NCI-H2196 treated with DMSO at 0.1 percent for 48 hours (cell line): Measurements from ENCODE around the gene NRG2.

Source experiments
- DNase-seq: peaks from one replicate; lab custom pipeline; 2025; ENCODE audit not compliant: unreplicated experiment; lab: John Stamatoyannopoulos, UW

NRG2 gene

GRCh38 chr5:140042643-140043507 lies at the start of gene NRG2:
Gene NRG2 (minus strand): TSS chr5:140043299.
- DNase-seq, result peak; percentile 68

- DNase-seq, result no peak
Measured at GRCh38 chr5:140090251-140090650, 47.2 kb upstream of the NRG2 start.

GRCh38 chr5:140084541-140084940 lies 41.4 kb upstream of the NRG2 start:
- no peak for DNase-seq

- DNase-seq, result no peak
Measured at GRCh38 chr5:140083650-140084049, 40.6 kb upstream of the NRG2 start.

GRCh38 chr5:140083120-140083519 lies 40.0 kb upstream of the NRG2 start:
- DNase-seq, result no peak

GRCh38 chr5:140076788-140077187 lies 33.7 kb upstream of the NRG2 start:
- DNase-seq, result no peak

GRCh38 chr5:140076142-140076541 lies 33.0 kb upstream of the NRG2 start:
- DNase-seq, result no peak

GRCh38 chr5:140075371-140075770 lies 32.3 kb upstream of the NRG2 start:
- DNase-seq, result peak; percentile 35

GRCh38 chr5:140073296-140073695 lies 30.2 kb upstream of the NRG2 start:
- DNase-seq, result no peak

GRCh38 chr5:140072812-140073211 lies 29.7 kb upstream of the NRG2 start:
- no peak for DNase-seq

- DNase-seq, result no peak
Measured at GRCh38 chr5:140060816-140061215, 17.7 kb upstream of the NRG2 start.

- DNase-seq, result no peak
Measured at GRCh38 chr5:140058212-140058932, 15.3 kb upstream of the NRG2 start.

GRCh38 chr5:140056880-140057279 lies 13.8 kb upstream of the NRG2 start:
- no peak for DNase-seq

GRCh38 chr5:140055152-140055551 lies 12.1 kb upstream of the NRG2 start:
- DNase-seq, result no peak

GRCh38 chr5:140054086-140054689 lies 11.1 kb upstream of the NRG2 start:
- DNase-seq, result no peak

- DNase-seq, result no peak
Measured at GRCh38 chr5:140051950-140052349, 8.9 kb upstream of the NRG2 start.

- DNase-seq, result no peak
Measured at GRCh38 chr5:140049713-140050112, 6.6 kb upstream of the NRG2 start.

- no peak for DNase-seq
Measured at GRCh38 chr5:140049205-140049604, 6.1 kb upstream of the NRG2 start.

GRCh38 chr5:140044041-140044440 lies 942 bp upstream of the NRG2 start:
- no peak for DNase-seq

GRCh38 chr5:140043508-140043872 lies 391 bp upstream of the NRG2 start:
- DNase-seq, result peak; percentile 68

- DNase-seq, result no peak
Measured at GRCh38 chr5:140042393-140042642, 781 bp downstream of the NRG2 start.
